Lung (tissue), 16 donors: ENCODE results near the gene IL6ST. TPM values are rescaled to one million over a fixed set of nuclear protein-coding genes. Genes with fewer than 3 reads are reported as not detected.
"Not testable (repeated sequence)": the region's sequence is repeated elsewhere in the genome, so short reads cannot be mapped to it uniquely, and the experiment has no call there.

ENCODE experiments used
- ATAC-seq: fragments of 200-7000 bp; cut with Tn5 transposase; one replicate; pipeline ENCODE4 v1.9.1; 2020; ENCODE audit warnings: moderate number of reproducible peaks; ENCODE audit not compliant: insufficient read depth, low FRiP score
- DNase-seq, 3 donors: peaks; one replicate each; pipeline ENCODE4 v3.0.0-alpha.2; 2013 to 2017
- H3K27ac ChIP-seq, 2 donors: one replicate each; pipeline ENCODE4 v1.5.1; 2013; ENCODE audit warnings: mild to moderate bottlenecking in 2 of 2, moderate library complexity in 2 of 2, control low read depth in 1 of 2, inconsistent platforms in 1 of 2, low read depth in 1 of 2, low read length in 1 of 2
- H3K27me3 ChIP-seq, 3 donors: one replicate each; pipeline ENCODE4 v1.5.1; 2013; ENCODE audit warnings: low read length in 2 of 3; ENCODE audit not compliant: control insufficient read depth in 3 of 3, insufficient read depth in 3 of 3
- H3K36me3 ChIP-seq, 4 donors: one replicate each; pipeline ENCODE4 v1.5.1; 2013; ENCODE audit warnings: low read length in 4 of 4, mild to moderate bottlenecking in 1 of 4, moderate library complexity in 1 of 4; ENCODE audit not compliant: control insufficient read depth in 4 of 4, insufficient read depth in 4 of 4
- H3K4me1 ChIP-seq, 5 donors: one replicate each; pipeline ENCODE4 v1.5.1; 2013; ENCODE audit warnings: low read length in 5 of 5, mild to moderate bottlenecking in 2 of 5, moderate library complexity in 1 of 5; ENCODE audit not compliant: control insufficient read depth in 5 of 5, insufficient read depth in 5 of 5
- H3K4me3 ChIP-seq: one replicate; pipeline ENCODE4 v1.5.1; 2013; ENCODE audit warnings: mild to moderate bottlenecking, control low read depth, moderate library complexity
- H3K9ac ChIP-seq, 2 donors: one replicate each; pipeline ENCODE4 v1.5.1; 2013; ENCODE audit warnings: low read length in 2 of 2, control low read depth in 1 of 2; ENCODE audit not compliant: insufficient read depth in 1 of 2
- H3K9me3 ChIP-seq, 4 donors: one replicate each; pipeline ENCODE4 v1.5.1; 2013; ENCODE audit warnings: low read length in 3 of 4, mild to moderate bottlenecking in 1 of 4, moderate library complexity in 1 of 4; ENCODE audit not compliant: control insufficient read depth in 4 of 4, insufficient read depth in 3 of 4
- CTCF ChIP-seq: IDR thresholded peaks from 2 replicates; pipeline ENCODE4 v1.5.1; 2012; ENCODE audit warnings: mild to moderate bottlenecking; ENCODE audit errors: control extremely low read depth, extremely low read depth
- WGBS, 2 donors: extraction: QIAGEN DNeasy Blood & Tissue Kit; methylation state at CpG; one replicate each; pipeline ENCODE4 v1.1.7; 2013; 5-methylcytosine and 5-hydroxymethylcytosine counted together
- long read RNA-seq, 5 donors: transcript quantifications; one replicate each; lab custom pipeline, GENCODE V29; 2026
- polyA plus RNA-seq, 2 donors: library from polyadenylated mRNA; stranded (reverse); fragments of 200-250 nt; gene quantifications; one replicate each; pipeline ENCODE4 v1.2.1, GENCODE V29; 2013
- total RNA-seq, 2 donors: library from RNA; depleted of rRNA in 1 of 2; stranded (reverse); fragments of >200 nt in 1 of 2; gene quantifications; one replicate each; pipeline ENCODE4 v1.2.1, GENCODE V29; 2014 to 2021
- donor health status: control.
- donor health status: control.
- donor health status: Bipolar disorder and iron deficiency.
- donor health status: healthy.
- donor health status: DM: yes; HTN: yes; CAD: no.

Gene IL6ST
- total RNA-seq (100 to 1,000 TPM; 319 to 377 TPM), polyA plus RNA-seq (10 to 100 TPM; 47.8 to 73.1 TPM)
- long read RNA-seq, donor 1, full-length matches to known transcripts = 49 of 10,214 reads
- long read RNA-seq, donor 1, partial matches to known transcripts = 9,998 of 10,214 reads
- long read RNA-seq, donor 1, other reads (novel, unspliced or antisense) = 167 of 10,214 reads
- long read RNA-seq, donor 2, full-length matches to known transcripts = 13 of 107 reads
- long read RNA-seq, donor 2, partial matches to known transcripts = 0 of 107 reads
- long read RNA-seq, donor 2, other reads (novel, unspliced or antisense) = 94 of 107 reads
- long read RNA-seq, donor 3, full-length matches to known transcripts = 21 of 132 reads
- long read RNA-seq, donor 3, partial matches to known transcripts = 0 of 132 reads
- long read RNA-seq, donor 3, other reads (novel, unspliced or antisense) = 111 of 132 reads
- long read RNA-seq, donor 4, full-length matches to known transcripts = 5 of 111 reads
- long read RNA-seq, donor 4, partial matches to known transcripts = 27 of 111 reads
- long read RNA-seq, donor 4, other reads (novel, unspliced or antisense) = 79 of 111 reads
- long read RNA-seq, donor 5, full-length matches to known transcripts = 30 of 52 reads
- long read RNA-seq, donor 5, partial matches to known transcripts = 22 of 52 reads
- long read RNA-seq, donor 5, other reads (novel, unspliced or antisense) = 0 of 52 reads

GRCh38 chr5:55994495-55994997, at the start of gene IL6ST:
IL6ST (minus strand) TSS chr5:55994963; CDS start chr5:55976278, 18,685 bp downstream.
- peaks cover 0 to 33% (median 17%) of the 10 kb centered on the region in 5 donors for H3K4me1 ChIP-seq
- DNase-seq = peak in 2 of 3 donors; percentile 83 to 85
- no peaks in the 10 kb centered on the region for H3K27me3 ChIP-seq
- H3K4me3 ChIP-seq = peak within 1 kb of the TSS; percentile 82
- H3K9ac ChIP-seq = peak within 1 kb of the TSS; percentile 89 to 93
- peak within 1 kb of the TSS; percentile 98 to 99 for H3K27ac ChIP-seq
- no peaks in the 10 kb centered on the region for H3K36me3 ChIP-seq
- no peaks in the 10 kb centered on the region for H3K9me3 ChIP-seq
- no peak for TF ChIP-seq CTCF
- ATAC-seq = peak; percentile 45
- WGBS, 2 donors = 0 to 2% methylated on average over 37 to 48 of the region's 48 CpGs

- TF ChIP-seq CTCF = no peak
- Histone ChIP-seq H3K27me3 (no peaks in the 10 kb centered on the region), H3K9me3 (no peaks in the 10 kb centered on the region), H3K4me3 (no peak overlapping the region), H3K9ac (no peak overlapping the region), H3K4me1 (peaks cover 0 to 22% (median 8%) of the 10 kb centered on the region in 5 donors), H3K36me3 (no peaks in the 10 kb centered on the region), H3K27ac (no peak overlapping the region)
- ATAC-seq (no peak), DNase-seq (no peak)
- WGBS, 2 donors = 36 to 39% methylated on average over 2 of the region's 2 CpGs
Observed at GRCh38 chr5:56039985-56040384, 45.2 kb upstream of the IL6ST start.

- H3K27ac ChIP-seq, ATAC-seq, H3K9ac ChIP-seq, H3K27me3 ChIP-seq, H3K4me3 ChIP-seq, DNase-seq, H3K9me3 ChIP-seq, H3K36me3 ChIP-seq: not testable (repeated sequence)
- peaks cover 0 to 19% (median 7%) of the 10 kb centered on the region in 5 donors for H3K4me1 ChIP-seq
- WGBS, 2 donors = 76 to 85% methylated on average over 4 to 5 of the region's 6 CpGs
Observed at GRCh38 chr5:56038206-56038605, 43.4 kb upstream of the IL6ST start.

GRCh38 chr5:56037531-56038010, 42.8 kb upstream of the IL6ST start:
- 29 to 39% methylated on average over 4 of the region's 4 CpGs for WGBS, 2 donors
- ATAC-seq (no peak), DNase-seq (peak in 1 of 3 donors; percentile 42)
- Histone ChIP-seq H3K4me3 (no peak overlapping the region), H3K4me1 (peaks cover 0 to 18% (median 7%) of the 10 kb centered on the region in 5 donors), H3K9me3 (no peaks in the 10 kb centered on the region), H3K27ac (no peak overlapping the region), H3K36me3 (no peaks in the 10 kb centered on the region), H3K9ac (peak overlapping the region in 1 of 2 donors; percentile 38), H3K27me3 (no peaks in the 10 kb centered on the region)
- TF ChIP-seq CTCF = no peak

- not testable (repeated sequence) for H3K4me3 ChIP-seq, ATAC-seq, H3K27ac ChIP-seq, H3K36me3 ChIP-seq, H3K9me3 ChIP-seq, H3K9ac ChIP-seq, H3K4me1 ChIP-seq, DNase-seq, H3K27me3 ChIP-seq
- WGBS, 2 donors = 97 to 100% methylated on average over 5 to 20 of the region's 21 CpGs
Observed at GRCh38 chr5:56035394-56035793, 40.6 kb upstream of the IL6ST start.
